ENCODE results near the gene COX20. TPM values are rescaled to one million over a fixed set of nuclear protein-coding genes. Genes with fewer than 3 reads are reported as not detected.

Gene COX20
- total RNA-seq, 4 donors from 2014 or later: 74.8 to 125 (median 101) TPM

DNA sequence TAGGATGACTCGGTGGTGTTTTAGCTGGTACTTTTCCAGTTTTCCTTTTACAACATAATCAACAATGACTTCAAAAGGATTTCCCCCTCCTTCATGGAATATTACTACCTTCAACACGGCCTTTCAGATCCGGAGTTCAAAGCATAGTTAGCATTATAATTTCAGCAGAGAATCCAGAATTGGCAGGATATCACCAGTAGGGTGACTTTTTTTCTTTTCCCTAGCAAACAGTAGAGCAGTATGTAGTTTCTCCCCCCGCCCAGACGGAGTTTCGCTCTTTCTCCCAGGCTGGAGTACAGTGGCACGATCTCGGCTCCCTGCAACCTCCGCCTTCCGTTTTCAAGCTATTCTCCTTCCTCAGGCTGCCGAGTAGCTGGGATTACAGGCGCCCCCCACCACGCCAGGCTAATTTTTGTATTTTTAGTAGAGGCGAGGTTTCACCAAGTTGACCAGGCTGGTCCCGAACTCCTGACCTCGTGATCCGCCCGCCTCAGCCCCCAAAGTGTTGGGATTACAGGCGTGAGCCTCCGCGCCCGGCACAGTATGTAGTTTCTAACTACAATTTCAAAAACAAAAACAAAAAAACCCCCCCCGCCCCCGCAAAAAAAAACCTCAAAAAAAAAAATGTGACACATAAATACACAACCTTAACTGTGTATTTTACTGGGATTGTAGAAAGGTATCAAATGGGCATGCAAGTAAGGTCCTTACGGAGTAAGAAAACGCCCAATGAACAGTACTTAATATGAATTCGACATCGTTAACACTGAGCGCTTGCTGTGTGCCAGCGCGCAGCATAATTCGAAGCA lies 1.5 kb upstream of the COX20 start:
- Histone ChIP-seq H3K4me3 (peak overlapping the region; percentile 75 to 86 (median 85)), H3K27me3 (no peaks in the 10 kb centered on the region), H3K4me1 (peaks cover 22 to 36% (median 35%) of the 10 kb centered on the region in 4 donors), H3K9me3 (no peaks in the 10 kb centered on the region), H3K36me3 (peaks cover 0 to 4% (median 2%) of the 10 kb centered on the region in 4 donors), H3K27ac (replicated peaks in 1 of 4) (peak overlapping the region; percentile 99 to 100 (median 100))
- DNase-seq (ENCODE audit: extremely low spot score): no peak
- 2% methylated on average over 32 of the region's 32 CpGs for WGBS
- intact Hi-C loops (cut with DNase I): loop anchor here (2.0 to 10.0 kb wide), 2 partner anchors 137 to 379 kb away; partner anchors contain the start of gene ADSS2
- no peak for TF ChIP-seq POLR2A (IDR thresholded peaks at IDR 0.05; ENCODE audit: low read depth)
- peak in 1 of 2 donors; percentile 16 for TF ChIP-seq POLR2AphosphoS5 (IDR thresholded peaks at IDR 0.05)
- no peak for TF ChIP-seq EP300 (IDR thresholded peaks at IDR 0.05)
- peak; percentile 4 to 34 (median 10) for TF ChIP-seq CTCF (IDR thresholded peaks at IDR 0.05)

DNA sequence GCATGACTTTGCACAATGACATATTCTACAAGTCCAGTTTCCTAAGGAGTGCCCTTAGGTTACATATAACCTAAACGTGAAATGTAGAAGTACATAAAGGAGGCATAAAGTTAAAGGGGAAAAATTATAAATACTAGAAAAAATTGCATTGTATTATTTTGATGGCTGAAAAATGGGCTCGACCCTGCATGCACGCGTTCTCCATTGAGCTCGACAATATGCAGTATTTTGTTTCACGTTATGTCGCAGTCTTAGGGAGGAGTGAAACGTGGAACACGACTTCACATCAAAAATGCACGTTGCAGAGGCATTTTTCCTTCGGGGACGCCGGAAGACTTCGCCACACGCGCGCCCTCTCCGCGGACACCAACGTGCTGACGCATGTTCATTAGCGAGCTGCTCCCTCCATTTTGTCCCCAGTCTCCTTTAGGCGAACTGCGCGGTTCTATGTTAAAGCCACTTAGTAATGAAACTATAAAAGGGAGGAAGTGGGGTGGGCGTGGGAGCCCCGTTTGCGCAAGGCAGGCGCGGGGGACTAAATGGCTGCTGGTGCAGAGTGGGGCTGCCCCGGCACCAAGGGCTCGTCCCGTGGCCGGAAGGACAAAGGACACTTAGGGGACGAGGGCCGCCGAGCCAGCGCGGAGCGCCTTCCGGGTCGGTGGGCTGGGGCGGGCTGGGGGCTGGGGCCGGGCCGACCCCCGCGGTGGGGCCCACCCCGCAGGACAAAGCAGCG lies 749 bp upstream of the COX20 start:
- Histone ChIP-seq H3K4me1 (peaks cover 28 to 43% (median 42%) of the 10 kb centered on the region in 4 donors), H3K9me3 (no peaks in the 10 kb centered on the region), H3K36me3 (peaks cover 0 to 4% (median 2%) of the 10 kb centered on the region in 4 donors), H3K27me3 (no peaks in the 10 kb centered on the region), H3K27ac (replicated peaks in 1 of 4) (peak overlapping the region; percentile 99 to 100 (median 100)), H3K4me3 (peak overlapping the region; percentile 75 to 86 (median 85))
- intact Hi-C loops (cut with DNase I): loop anchor here (1.0 to 10.0 kb wide), 3 partner anchors 30 to 380 kb away; partner anchors contain the start of genes ADSS2 and HNRNPU
- TF ChIP-seq CTCF (IDR thresholded peaks at IDR 0.05) (no peak), POLR2A (IDR thresholded peaks at IDR 0.05; ENCODE audit: low read depth) (no peak), EP300 (IDR thresholded peaks at IDR 0.05) (no peak), POLR2AphosphoS5 (IDR thresholded peaks at IDR 0.05) (peak; percentile 66 to 77)
- WGBS: 0% methylated on average over 37 of the region's 49 CpGs
- peak; percentile 97 for DNase-seq (ENCODE audit: extremely low spot score)

DNA sequence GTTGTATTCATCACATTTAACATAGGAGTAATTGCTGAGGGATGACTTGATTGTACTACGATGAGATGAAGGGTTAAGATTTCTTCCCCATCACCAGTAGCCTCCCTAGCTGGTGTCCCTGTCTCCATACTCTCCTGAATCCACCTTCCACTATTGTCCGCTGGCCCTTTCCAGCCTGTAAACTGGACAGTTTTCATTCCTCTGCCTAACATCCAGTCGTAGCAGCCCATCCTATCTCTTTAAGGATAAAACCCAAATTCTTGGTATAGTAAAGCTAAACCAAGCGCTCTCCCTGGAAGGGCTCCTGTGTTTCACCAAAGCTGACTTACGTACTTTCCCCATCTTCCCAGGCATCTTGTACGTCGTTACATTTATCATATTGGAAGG lies 670 bp downstream of the COX20 start:
- TF ChIP-seq POLR2AphosphoS5 (IDR thresholded peaks at IDR 0.05) (peak in 1 of 2 donors; percentile 46), EP300 (IDR thresholded peaks at IDR 0.05) (no peak)
- DNase-seq (ENCODE audit: extremely low spot score): no peak
- peaks cover 34 to 58% (median 57%) of the 10 kb centered on the region in 4 donors for H3K4me1 ChIP-seq
- peak overlapping the region; percentile 75 to 86 (median 85) for H3K4me3 ChIP-seq
- no peaks in the 10 kb centered on the region for H3K9me3 ChIP-seq
- H3K27me3 ChIP-seq: no peaks in the 10 kb centered on the region
- intact Hi-C loops (cut with DNase I): loop anchor here (10.0 kb wide), 1 partner anchor 381 kb away; the partner anchor contains the start of gene ADSS2
- peaks cover 0 to 11% (median 2%) of the 10 kb centered on the region in 4 donors for H3K36me3 ChIP-seq
- under 1% methylated on average over 7 of the region's 7 CpGs for WGBS
- peak overlapping the region; percentile 99 to 100 (median 100) for H3K27ac ChIP-seq (replicated peaks in 1 of 4)

DNA sequence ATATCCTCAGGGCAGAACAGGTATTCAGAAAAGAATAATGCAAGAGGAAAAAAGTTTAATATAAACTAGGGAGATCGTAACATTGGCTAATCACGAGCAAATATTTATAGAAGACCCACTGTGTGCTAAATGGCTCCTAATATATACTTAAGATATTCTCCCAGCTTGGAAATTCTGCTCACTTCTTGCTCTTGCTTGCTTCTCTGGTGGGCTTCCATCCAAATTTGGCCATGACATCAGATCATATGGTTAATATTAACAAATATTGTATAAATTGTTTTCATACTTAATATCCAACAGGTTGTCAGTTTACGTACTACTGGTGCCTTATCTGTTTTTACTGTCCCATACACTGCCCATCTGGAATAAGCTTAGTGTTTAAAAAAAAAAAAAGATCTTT lies 1.1 kb downstream of the COX20 start:
- TF ChIP-seq CTCF (IDR thresholded peaks at IDR 0.05): no peak
- TF ChIP-seq EP300 (IDR thresholded peaks at IDR 0.05): no peak
- no peak for TF ChIP-seq POLR2AphosphoS5 (IDR thresholded peaks at IDR 0.05)
- TF ChIP-seq POLR2A (IDR thresholded peaks at IDR 0.05; ENCODE audit: low read depth): no peak
- H3K27me3 ChIP-seq: no peaks in the 10 kb centered on the region
- no peaks in the 10 kb centered on the region for H3K9me3 ChIP-seq
- H3K27ac ChIP-seq (replicated peaks in 1 of 4): peak overlapping the region; percentile 99 to 100 (median 100)
- intact Hi-C loops (cut with DNase I): loop anchor here (10.0 kb wide), 1 partner anchor 382 kb away; the partner anchor contains the start of gene ADSS2
- DNase-seq (ENCODE audit: extremely low spot score): no peak
- H3K36me3 ChIP-seq: peaks cover 0 to 11% (median 3%) of the 10 kb centered on the region in 4 donors
- WGBS: 12% methylated on average over 3 of the region's 3 CpGs
- H3K4me1 ChIP-seq: peaks cover 36 to 62% (median 61%) of the 10 kb centered on the region in 4 donors
- H3K4me3 ChIP-seq: peak overlapping the region; percentile 75 to 86 (median 85)
